GM08714 (cell line): ENCODE data around the gene TMEM120B.
"Not testable (repeated sequence)": the region's sequence is repeated elsewhere in the genome, so short reads cannot be mapped to it uniquely, and the experiment has no call there.

ENCODE experiments used
- H3K4me3 ChIP-seq: fragments of 200-500 bp; sonication (Bioruptor generic); 2 replicates; pipeline ENCODE4 v1.5.1; 2014; ENCODE audit warnings: mild to moderate bottlenecking, low read length, inconsistent platforms
- ZNF274 ChIP-seq: IDR thresholded peaks from 2 replicates; pipeline ENCODE4 v1.6.1; 2012; ENCODE audit warnings: mild to moderate bottlenecking, low read depth, low read length

The TMEM120B gene

GRCh38 chr12:121749267-121749666, 36.7 kb downstream of the TMEM120B start:
- no peak overlapping the region for H3K4me3 ChIP-seq
- TF ChIP-seq ZNF274 = no peak

GRCh38 chr12:121750507-121750955, 38.0 kb downstream of the TMEM120B start:
- H3K4me3 ChIP-seq = no peak overlapping the region
- TF ChIP-seq ZNF274 = no peak

DNA sequence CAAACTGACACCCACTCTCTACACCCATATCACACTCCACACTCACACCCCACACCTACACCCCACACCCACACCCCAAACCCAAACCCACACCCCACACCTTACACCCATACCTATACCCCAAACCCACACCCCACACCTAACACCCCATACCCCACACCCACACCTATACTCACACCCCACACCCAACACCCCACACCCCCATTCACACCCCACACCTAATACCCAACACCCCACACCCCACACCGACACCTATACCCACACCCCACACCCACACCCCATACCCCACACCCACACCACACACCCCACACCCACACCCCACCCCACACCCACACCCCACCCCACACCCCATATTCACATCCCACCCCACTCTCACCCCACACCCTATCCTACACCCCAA, 38.5 kb downstream of the TMEM120B start:
- H3K4me3 ChIP-seq = no peak overlapping the region

DNA sequence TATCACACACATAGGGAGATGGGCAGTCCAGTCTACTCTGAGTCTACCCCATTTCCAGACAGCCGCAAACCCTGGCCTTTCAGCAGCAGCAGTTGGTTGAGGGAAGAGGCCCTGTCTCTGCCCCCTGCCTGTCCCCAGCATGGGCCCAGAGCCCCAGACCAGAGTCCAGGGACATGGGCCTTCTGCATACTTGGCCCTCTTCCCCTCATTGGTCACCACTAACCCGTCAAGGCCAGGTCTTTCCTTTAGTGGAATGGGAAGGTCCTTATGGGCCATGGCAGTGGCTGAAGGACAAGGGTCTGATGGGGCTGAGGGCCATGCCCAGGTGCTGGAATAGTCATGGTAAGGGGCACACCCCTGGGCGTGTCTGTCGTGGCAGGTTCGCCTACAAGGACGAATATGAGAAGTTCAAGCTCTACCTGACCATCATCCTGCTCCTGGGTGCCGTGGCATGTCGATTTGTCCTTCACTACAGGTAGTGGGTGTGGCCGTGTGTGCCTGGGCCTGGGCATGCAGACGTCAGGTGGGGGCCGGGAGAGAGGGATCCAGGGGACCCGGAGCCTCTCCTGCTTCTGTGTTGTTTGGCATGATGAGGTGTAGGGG, 39.3 kb downstream of the TMEM120B start:
- no peak overlapping the region for H3K4me3 ChIP-seq
- no peak for TF ChIP-seq ZNF274

More for the DNA sequence above, 38.5 kb downstream of the TMEM120B start:
- no peak for TF ChIP-seq ZNF274

GRCh38 chr12:121753844-121754264, 41.3 kb downstream of the TMEM120B start:
- no peak for TF ChIP-seq ZNF274
- no peak overlapping the region for H3K4me3 ChIP-seq

DNA sequence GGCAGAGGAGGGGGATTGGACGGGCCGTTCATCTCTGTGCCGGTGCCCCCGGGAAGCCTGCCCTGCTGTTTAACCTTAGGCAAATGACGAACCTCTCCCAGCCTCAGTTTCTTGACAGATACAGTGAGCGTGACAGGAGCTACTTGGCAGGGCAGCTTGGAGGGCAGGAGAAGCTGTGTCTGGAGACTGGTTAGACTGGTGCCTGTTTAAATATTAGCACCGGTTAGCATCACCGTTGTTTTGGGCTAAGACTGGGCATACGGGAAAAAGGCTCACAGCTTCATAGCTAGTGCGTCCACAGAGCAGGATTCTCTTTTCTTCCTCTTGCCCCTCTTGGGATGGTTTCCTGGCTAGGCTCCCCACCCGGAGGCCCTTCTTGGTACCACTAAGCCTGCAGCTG, 42.3 kb downstream of the TMEM120B start:
- TF ChIP-seq ZNF274 = no peak
- no peak overlapping the region for H3K4me3 ChIP-seq

GRCh38 chr12:121755591-121755990, 43.0 kb downstream of the TMEM120B start:
- no peak for TF ChIP-seq ZNF274
- no peak overlapping the region for H3K4me3 ChIP-seq

GRCh38 chr12:121758536-121758935, 46.0 kb downstream of the TMEM120B start:
- H3K4me3 ChIP-seq = not testable (repeated sequence)

- TF ChIP-seq ZNF274 = no peak
- H3K4me3 ChIP-seq = no peak overlapping the region
Observed at GRCh38 chr12:121762269-121762668, 49.7 kb downstream of the TMEM120B start.

DNA sequence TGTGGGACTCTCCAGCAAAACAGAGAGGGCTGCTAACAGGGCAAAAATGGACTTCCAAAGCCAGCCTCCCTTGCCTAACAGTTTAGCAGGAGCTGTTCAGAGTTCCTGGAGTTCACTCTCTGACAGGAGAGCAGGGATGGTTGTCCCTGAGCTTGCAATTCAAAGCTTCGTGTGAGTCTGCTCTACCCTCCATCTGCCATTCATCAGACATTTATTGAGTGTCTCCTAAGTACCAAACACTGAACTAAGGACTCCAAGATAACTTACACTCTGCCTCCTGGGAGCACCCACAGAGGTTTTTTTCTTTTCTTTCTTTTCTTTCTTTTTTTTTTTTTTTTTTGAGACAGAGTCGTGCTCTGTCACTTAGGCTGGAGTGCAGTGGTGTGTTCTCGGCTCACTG, 52.3 kb downstream of the TMEM120B start:
- no peak overlapping the region for H3K4me3 ChIP-seq
- no peak for TF ChIP-seq ZNF274

DNA sequence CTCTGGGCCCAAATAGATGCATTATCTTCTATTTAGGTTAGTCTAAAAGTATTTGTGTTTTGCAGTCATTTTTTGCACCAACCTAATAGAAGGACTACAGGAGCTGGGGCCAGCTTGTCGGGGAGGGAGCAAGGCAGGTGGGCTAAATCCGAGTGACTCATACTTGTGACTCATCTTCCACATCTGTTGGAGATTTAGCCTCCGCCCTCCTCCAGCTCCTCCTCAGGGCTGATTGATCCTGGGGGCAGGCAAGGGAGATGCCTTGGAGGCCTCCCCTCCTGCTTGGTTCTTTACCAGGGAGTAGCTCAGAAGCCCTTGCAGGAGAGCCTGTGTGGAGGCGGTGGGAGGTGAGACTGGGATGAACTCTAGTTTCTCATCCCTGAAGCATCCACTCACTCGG, 53.0 kb downstream of the TMEM120B start:
- no peak overlapping the region for H3K4me3 ChIP-seq
- TF ChIP-seq ZNF274 = no peak

DNA sequence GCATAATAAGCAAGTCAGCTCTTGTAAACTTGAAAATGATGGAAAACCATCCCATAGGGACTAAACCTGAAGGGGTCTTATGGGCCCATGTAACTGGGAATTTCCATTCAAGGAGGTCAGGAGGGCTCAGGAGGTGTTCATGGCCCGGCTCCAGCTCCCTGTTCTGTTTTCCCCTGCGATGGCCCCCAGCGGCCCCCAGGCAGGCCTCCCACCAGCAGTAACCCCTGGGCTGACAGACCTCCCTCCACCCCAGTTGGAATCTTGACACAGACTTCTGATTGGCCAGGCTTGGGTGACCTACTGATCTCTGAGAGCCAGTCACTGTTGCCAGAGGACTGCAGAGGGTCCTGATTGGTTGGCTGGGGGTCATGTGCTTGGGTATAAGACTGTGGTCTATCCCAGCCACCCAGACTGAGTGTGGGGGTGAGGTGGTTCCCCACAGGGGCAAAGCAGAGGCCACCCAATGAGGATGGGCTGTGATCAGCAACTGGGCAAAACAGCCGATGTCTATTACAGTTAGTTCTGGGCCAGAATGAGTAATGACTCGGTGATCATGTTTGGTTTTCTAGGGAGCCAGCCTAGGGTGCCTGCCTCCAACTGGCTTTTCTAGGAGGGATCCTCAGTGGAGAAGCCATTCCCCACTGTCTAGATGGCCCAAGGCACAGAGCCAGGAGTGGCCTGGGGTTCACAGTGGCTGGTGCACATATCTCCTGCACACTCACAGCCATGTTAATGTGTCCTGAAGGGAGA, 53.9 kb downstream of the TMEM120B start:
- TF ChIP-seq ZNF274 = no peak

GRCh38 chr12:121767525-121768016, 55.0 kb downstream of the TMEM120B start:
- no peak overlapping the region for H3K4me3 ChIP-seq
- no peak for TF ChIP-seq ZNF274

More for the DNA sequence above, 53.9 kb downstream of the TMEM120B start:
- no peak overlapping the region for H3K4me3 ChIP-seq

- H3K4me3 ChIP-seq = no peak overlapping the region
- TF ChIP-seq ZNF274 = no peak
Observed at GRCh38 chr12:121769297-121769830, 56.8 kb downstream of the TMEM120B start.

GRCh38 chr12:121769831-121770301, 57.3 kb downstream of the TMEM120B start:
- no peak for TF ChIP-seq ZNF274
- H3K4me3 ChIP-seq = no peak overlapping the region

- TF ChIP-seq ZNF274 = no peak
- no peak overlapping the region for H3K4me3 ChIP-seq
Observed at GRCh38 chr12:121770388-121770787, 57.8 kb downstream of the TMEM120B start.
